Right lobe of liver (tissue), 6 donors: ENCODE data around the gene SERPINE1. TPM values are rescaled to one million over a fixed set of nuclear protein-coding genes. Genes with fewer than 3 reads are reported as not detected.
A peak's percentile ranks its signal among the peaks of the same experiment; 100 is the strongest.
"Not testable (repeated sequence)": the region's sequence is repeated elsewhere in the genome, so short reads cannot be mapped to it uniquely, and the experiment has no call there.

Source experiments
- ATAC-seq, 4 donors: fragments of 200-7000 bp; cut with Tn5 transposase; one replicate each; pipeline ENCODE4 v1.9.1; 2020; ENCODE audit warnings: mild to moderate bottlenecking in 4 of 4, moderate library complexity in 4 of 4
- DNase-seq, 3 donors: peaks; one replicate each; pipeline ENCODE4 v3.0.0-alpha.2; 2020
- H3K27ac ChIP-seq, 3 donors: fragments of 200-600 bp; one replicate each; pipeline ENCODE4 v1.8.0; 2022
- H3K27me3 ChIP-seq, 2 donors: fragments of 200-600 bp; one replicate each; pipeline ENCODE4 v1.8.0; 2022
- H3K36me3 ChIP-seq, 4 donors: fragments of 200-600 bp; sonication (generic) in 1 of 4; one replicate each; pipeline versions ENCODE4 v1.5.1 to v1.8.0; 2017 to 2022; ENCODE audit warnings: control low read depth in 1 of 4
- H3K4me1 ChIP-seq, 4 donors: fragments of 200-600 bp; sonication (generic) in 1 of 4; one replicate each; pipeline versions ENCODE4 v1.5.1 to v1.8.0; 2017 to 2022; ENCODE audit warnings: control low read depth in 1 of 4
- H3K4me3 ChIP-seq, 3 donors: fragments of 200-600 bp; one replicate each; pipeline ENCODE4 v1.8.0; 2022
- H3K9me3 ChIP-seq, 4 donors: fragments of 200-600 bp; sonication (generic) in 1 of 4; one replicate each; pipeline versions ENCODE4 v1.5.1 to v1.8.0; 2017 to 2022; ENCODE audit warnings: control low read depth in 1 of 4
- CTCF ChIP-seq, 4 donors: fragments of 200-600 bp in 3 of 4; fragments of 450-650 bp in 1 of 4; IDR thresholded peaks; one replicate each; pipeline versions ENCODE4 v1.5.1 to v1.8.0; 2016 to 2022; ENCODE audit warnings: antibody characterized with exemption in 4 of 4, mild to moderate bottlenecking in 2 of 4
- POLR2A ChIP-seq: fragments of 450-650 bp; IDR thresholded peaks from one replicate; pipeline ENCODE4 v1.6.1; 2017; ENCODE audit warnings: antibody characterized with exemption, mild to moderate bottlenecking
- WGBS: methylation state at CpG from one replicate; pipeline ENCODE4 v1.1.6; 2018; ENCODE audit warnings: low coverage, low lambda C conversion rate; ENCODE audit not compliant: insufficient coverage; ENCODE audit errors: missing lambda C conversion rate; 5-methylcytosine and 5-hydroxymethylcytosine counted together
- intact Hi-C, 2 donors: fragments of 100-400 bp; cut with DNase I; formaldehyde crosslinking; loops; one replicate each; pipeline versions ENCODE4 v1.11.2 to v1.14.1; 2022
- total RNA-seq, 6 experiments: library from RNA; depleted of rRNA in 2 of 6; stranded (reverse); fragments of >200 nt in 2 of 6; fragmentation: NEBNext Ultra II Directional in 3 of 6; extraction: Animal tissue kit (Norgen Biotek cat#: 25700) in 3 of 6; gene quantifications; one replicate each; pipeline versions ENCODE4 v1.1.0 to v1.2.4, GENCODE V29; 2016 to 2023
- donor health status: DM: no; HTN: yes; CAD: no.
- donor health status: DM: no; HTN: no; CAD: no.
- donor health status: DM: no; HTN: no; CAD: no.
- donor health status: DM: no; HTN: yes; CAD: no.
- donor health status: DM: no; HTN: yes; CAD: no.

Gene SERPINE1
- total RNA-seq, 6 experiments from 2014 or later: 5.4 to 497 (median 98.6) TPM

- H3K9me3 ChIP-seq: no peaks in the 10 kb centered on the region
Observed at GRCh38 chr7:101108961-101109360, 17.9 kb upstream of the SERPINE1 start.

GRCh38 chr7:101109368-101109767, 17.5 kb upstream of the SERPINE1 start:
- H3K36me3 ChIP-seq: no peaks in the 10 kb centered on the region
- no peak overlapping the region for H3K4me3 ChIP-seq
- peaks cover 0 to 20% (median 10%) of the 10 kb centered on the region in 4 donors for H3K4me1 ChIP-seq
- ATAC-seq (no peak), DNase-seq (no peak)
- no peaks in the 10 kb centered on the region for H3K27me3 ChIP-seq
- intact Hi-C loops: no loop called here
- no peak overlapping the region for H3K27ac ChIP-seq
- no peaks in the 10 kb centered on the region for H3K9me3 ChIP-seq
- WGBS: 86% methylated on average over 2 of the region's 6 CpGs
- TF ChIP-seq CTCF (IDR thresholded peaks at IDR 0.05) (no peak), POLR2A (no peak)

More at GRCh38 chr7:101108961-101109360, 17.9 kb upstream of the SERPINE1 start:
- no peak for ATAC-seq
- TF ChIP-seq POLR2A: no peak
- no peak for TF ChIP-seq CTCF (IDR thresholded peaks at IDR 0.05)
- Histone ChIP-seq H3K27me3 (no peaks in the 10 kb centered on the region), H3K4me3 (no peak overlapping the region), H3K4me1 (peaks cover 0 to 23% (median 12%) of the 10 kb centered on the region in 4 donors), H3K36me3 (no peaks in the 10 kb centered on the region), H3K27ac (peak overlapping the region in 1 of 3 donors; percentile 18)
- DNase-seq: no peak
- no CpG with 5 or more reads among the region's 7 CpGs for WGBS
- intact Hi-C loops: no loop called here

- WGBS: 93% methylated on average over 5 of the region's 5 CpGs
- intact Hi-C loops: no loop called here
- Histone ChIP-seq H3K4me1 (peaks cover 0 to 10% (median 4%) of the 10 kb centered on the region in 4 donors), H3K27me3 (no peaks in the 10 kb centered on the region), H3K9me3 (no peaks in the 10 kb centered on the region), H3K27ac (peak overlapping the region in 2 of 3 donors; percentile 51 to 56), H3K36me3 (no peaks in the 10 kb centered on the region), H3K4me3 (no peak overlapping the region)
- ATAC-seq (no peak), DNase-seq (no peak)
- TF ChIP-seq CTCF (IDR thresholded peaks at IDR 0.05) (no peak), POLR2A (no peak)
Observed at GRCh38 chr7:101111261-101111660, 15.6 kb upstream of the SERPINE1 start.

GRCh38 chr7:101112233-101112632, 14.7 kb upstream of the SERPINE1 start:
- Histone ChIP-seq H3K4me3 (no peak overlapping the region), H3K9me3 (no peaks in the 10 kb centered on the region), H3K36me3 (no peaks in the 10 kb centered on the region), H3K27me3 (no peaks in the 10 kb centered on the region), H3K27ac (peak overlapping the region; percentile 40 to 56 (median 51)), H3K4me1 (peaks cover 0 to 10% (median 4%) of the 10 kb centered on the region in 4 donors)
- peak; percentile 31 to 80 (median 36) for ATAC-seq
- intact Hi-C loops: no loop called here
- WGBS: 73% methylated on average over 9 of the region's 11 CpGs
- DNase-seq: peak in 2 of 3 donors; percentile 62 to 75
- TF ChIP-seq CTCF (IDR thresholded peaks at IDR 0.05) (no peak), POLR2A (no peak)

GRCh38 chr7:101113140-101113539, 13.8 kb upstream of the SERPINE1 start:
- H3K36me3 ChIP-seq, H3K27ac ChIP-seq, H3K27me3 ChIP-seq, ATAC-seq, H3K4me3 ChIP-seq, H3K9me3 ChIP-seq, H3K4me1 ChIP-seq, intact Hi-C loops, DNase-seq: not testable (repeated sequence)
- 95% methylated on average over 7 of the region's 7 CpGs for WGBS
